T1000 (cell line): ENCODE measurements around the gene SPACA5.
"Not testable (repeated sequence)": the region's sequence is repeated elsewhere in the genome, so short reads cannot be mapped to it uniquely, and the experiment has no call there.

ENCODE experiments used
- DNase-seq: peaks from one replicate; lab custom pipeline; 2025; ENCODE audit warnings: mixed read lengths; lab: John Stamatoyannopoulos, UW

Gene SPACA5

DNA sequence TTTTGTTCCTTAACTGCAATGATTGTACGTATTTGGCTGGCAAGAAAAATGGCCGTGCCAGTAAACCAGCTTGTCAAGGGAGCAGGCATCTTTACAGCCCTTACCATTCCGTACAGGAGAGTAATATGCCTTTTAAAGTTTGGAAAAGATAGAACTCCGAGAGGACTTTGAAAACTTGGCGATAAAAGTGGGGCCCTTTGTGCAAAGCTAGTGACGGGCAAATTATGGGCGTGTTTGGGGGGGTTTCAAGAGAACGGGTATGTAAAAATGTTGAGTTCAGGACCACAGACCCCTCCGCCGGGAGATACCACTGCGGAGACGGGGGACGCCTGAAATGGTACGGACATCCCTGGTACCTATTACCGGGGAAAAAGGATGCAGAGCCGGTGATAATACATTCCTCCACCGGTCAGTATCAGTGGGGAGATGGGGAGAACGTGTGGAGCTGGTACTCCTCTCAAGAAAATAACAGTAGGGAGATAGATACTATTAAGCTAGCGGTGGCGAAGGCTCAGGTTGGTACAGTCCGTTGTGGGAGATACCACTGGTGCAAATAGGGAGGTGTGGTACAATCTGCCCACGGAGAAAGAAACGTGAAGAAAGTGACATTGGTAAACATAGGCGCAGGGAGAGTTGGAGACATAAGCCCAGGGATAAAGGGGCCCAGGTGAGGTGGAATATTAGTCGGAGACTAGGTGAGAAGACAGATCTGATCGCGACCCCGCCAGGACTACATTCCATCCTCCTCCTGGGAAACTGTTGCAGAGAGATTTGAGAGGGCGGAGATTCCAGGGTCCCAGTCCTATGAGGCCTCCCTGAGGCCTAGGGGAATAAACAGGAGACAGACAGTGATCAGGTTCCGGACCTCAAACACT, 14.5 kb downstream of the SPACA5 start:
- DNase-seq, result peak; percentile 69

GRCh38 chrX:48022100-48022499, 15.3 kb downstream of the SPACA5 start:
- no peak for DNase-seq

DNA sequence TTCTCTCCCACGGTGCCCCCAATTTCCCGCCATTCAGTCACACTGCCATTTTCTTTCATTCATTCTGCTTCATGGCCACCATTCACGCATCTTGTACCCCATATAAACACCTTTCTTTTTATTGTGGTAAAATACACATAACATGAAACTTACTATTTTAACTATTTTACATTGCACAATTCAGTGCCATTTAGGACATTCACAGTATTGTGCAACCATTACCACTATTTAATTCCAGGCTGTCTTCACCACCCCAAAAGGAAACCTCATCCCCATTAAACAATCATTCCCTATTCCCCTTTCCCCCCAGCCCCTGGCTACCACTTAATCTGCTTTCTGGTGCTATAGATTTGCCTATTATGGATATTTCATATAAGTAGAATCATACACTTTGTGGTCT, 15.9 kb downstream of the SPACA5 start:
- DNase-seq, result no peak

DNA sequence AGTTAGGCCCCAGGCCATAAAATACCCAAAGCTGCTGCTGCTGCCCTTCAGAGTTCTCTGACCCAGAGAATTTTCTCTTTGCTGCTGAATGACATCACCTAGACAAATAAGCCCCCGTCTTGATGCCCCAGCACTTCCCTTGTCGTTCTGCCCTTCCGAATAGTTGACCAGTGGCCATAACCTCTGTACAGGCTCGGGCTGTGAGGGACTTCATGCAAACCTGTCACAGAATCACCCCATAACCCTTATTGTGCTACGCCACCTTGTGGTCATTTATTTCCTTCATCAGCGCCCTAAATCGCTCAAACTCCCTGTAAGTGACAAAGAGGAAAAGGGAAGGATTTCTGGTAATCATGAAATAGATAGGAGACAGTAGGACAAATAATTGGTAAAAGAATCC, 18.8 kb downstream of the SPACA5 start:
- DNase-seq, result peak; percentile 1

DNA sequence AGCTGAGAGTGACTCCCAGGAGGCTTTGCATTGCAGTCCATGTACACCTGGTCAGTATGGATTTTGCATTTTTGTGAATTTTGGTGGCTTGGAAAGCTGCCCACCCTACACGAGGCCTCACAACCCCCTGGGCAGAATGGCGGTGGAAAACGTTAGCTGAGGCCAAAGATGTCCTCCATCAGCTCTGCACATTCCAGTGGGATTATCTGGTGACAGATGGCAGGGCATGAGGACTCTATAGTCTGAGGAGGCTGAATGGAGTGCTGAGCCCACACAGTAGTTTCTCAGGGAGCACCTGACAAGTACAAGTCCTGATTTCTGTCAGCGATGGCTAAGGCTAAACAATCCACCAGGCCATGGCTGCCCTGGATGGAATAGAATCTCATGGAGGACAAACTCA, 20.8 kb downstream of the SPACA5 start:
- not testable (repeated sequence) for DNase-seq

DNA sequence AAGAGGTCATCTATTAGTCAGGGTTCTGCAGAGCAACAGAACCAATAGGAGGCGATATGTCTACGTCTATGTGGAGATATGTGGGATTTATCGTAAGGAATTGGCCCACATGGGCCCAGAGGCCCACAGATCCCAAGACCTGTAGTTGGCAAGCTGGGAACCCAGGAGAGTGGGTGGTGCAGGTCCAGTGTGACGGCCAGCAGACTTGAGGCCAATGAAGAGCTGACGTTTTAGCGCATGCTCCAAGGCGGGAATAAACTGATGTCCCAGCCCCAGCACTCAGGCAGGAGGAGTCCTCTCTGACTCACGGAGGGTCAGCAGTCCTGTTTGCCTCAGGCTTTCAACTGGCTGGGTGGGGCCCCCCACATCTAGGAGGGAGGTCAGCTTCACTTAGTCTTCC, 21.3 kb downstream of the SPACA5 start:
- DNase-seq, result no peak

DNA sequence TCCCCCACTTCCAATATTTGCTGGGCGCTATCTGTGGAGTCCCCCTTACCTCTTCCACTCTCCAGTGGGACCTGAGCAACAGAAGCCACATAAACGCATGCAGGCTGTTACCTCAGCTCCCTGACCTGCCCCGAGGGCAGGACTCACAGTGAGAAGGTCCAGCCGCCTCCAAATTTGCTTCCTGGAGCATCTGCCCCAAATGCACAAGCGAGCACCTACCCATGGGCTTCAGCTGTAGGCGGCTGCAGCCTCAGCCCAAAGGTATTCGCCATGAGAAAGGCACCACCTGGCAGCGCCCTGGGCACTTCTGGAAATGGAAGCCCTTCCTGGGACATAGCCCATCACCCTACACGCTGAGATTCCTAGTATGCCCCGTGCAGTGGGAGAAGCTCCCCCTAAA, 23.4 kb downstream of the SPACA5 start:
- no peak for DNase-seq

- not testable (repeated sequence) for DNase-seq
Observed at GRCh38 chrX:48030641-48031173, 23.9 kb downstream of the SPACA5 start.

- DNase-seq, result no peak
Observed at GRCh38 chrX:48035891-48036290, 29.1 kb downstream of the SPACA5 start.

GRCh38 chrX:48043056-48043455, 36.3 kb downstream of the SPACA5 start:
- DNase-seq, result no peak

DNA sequence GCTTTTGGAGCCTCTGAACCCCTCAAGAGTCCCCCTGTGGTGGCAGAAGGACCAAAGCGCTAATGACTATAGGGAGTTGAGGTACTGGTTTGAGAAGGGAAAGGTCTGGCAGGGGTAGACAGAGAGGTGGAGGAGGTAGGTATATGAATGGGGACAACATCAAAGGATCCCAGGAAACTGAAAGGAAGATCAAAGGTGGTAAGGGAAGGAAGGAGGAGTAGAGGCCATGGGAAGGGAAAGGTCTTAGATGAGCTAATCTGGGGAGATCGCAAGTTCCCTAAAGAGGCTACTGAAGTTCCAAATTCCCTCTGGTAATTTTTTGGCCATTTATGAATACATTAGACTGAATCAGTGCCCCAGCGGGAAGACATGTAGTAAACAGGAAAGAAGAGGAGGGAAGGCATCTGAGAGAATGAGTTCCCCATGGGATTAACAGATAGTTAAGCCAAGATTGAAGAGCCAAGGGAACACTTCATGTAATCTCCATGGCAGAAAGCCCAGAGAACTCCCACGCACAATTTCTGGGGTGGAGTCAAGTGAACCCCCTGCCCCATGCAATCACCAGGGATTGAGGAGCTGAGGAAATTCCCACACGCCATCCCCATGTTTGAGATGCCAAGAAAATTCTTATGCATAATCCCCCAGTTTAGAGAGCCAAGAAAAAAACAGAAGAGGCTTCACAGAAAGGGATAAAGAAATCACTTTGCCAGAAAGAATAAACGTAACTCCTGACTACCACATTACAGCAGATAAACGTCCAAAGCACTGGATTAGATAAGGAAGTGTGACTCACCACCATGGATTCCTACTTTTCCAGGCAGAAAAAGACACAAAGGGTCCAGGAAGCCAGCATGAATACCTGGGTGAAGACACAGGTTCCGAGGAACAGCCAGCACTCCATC, 38.9 kb downstream of the SPACA5 start:
- DNase-seq, result peak; percentile 1

DNA sequence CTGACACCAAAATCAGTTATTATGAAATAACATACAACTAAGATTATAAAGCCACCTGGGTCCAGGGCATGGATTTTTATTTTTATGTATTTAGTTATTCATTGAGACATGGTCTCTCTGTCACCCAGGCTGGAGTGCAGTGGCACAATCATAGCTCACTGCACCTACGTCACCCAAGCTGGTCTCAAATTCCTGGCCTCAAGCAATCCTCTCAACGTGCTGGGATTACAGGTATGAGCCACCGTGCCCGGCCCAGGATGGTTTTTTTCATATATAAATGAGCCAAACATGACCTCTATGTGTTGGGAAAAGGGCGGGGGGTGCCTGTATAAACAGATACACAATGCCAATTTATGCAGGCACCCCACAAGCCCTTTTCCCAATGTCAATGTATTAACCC, 40.1 kb downstream of the SPACA5 start:
- DNase-seq, result no peak

GRCh38 chrX:48058621-48059295, 52.0 kb downstream of the SPACA5 start:
- DNase-seq, result no peak

DNA sequence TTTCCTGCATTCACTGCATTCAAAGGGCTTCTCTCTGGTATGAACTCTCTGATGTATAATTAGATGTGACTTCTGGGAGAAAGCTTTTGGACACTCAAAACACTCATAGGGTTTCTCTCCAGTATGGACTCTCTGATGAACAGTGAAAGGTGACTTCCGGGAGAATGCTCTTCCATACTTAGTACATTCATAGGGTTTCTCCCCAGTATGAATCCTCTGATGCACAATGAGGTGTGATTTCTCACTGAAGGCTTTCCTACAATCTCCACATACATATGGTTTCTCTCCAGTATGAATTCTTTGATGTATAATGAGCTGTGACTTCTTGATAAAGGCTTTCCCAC, 52.5 kb downstream of the SPACA5 start:
- DNase-seq, result no peak
